ENCODE measurements around the gene GPR32.
"Not testable (repeated sequence)": the region's sequence is repeated elsewhere in the genome, so short reads cannot be mapped to it uniquely, and the experiment has no call there.

GPR32 gene

GRCh38 chr19:50768277-50768676 is 2.0 kb upstream of the GPR32 start:
- TF ChIP-seq CTCF (IDR thresholded peaks at IDR 0.05; ENCODE audit: low read length, missing control alignments): no peak

GRCh38 chr19:50770888-50771287 is 624 bp downstream of the GPR32 start:
- no peak for DNase-seq (ENCODE audit: low read depth)
- no peak overlapping the region for H3K4me3 ChIP-seq (replicated peaks; ENCODE audit: low read depth, low read length)
- TF ChIP-seq CTCF (IDR thresholded peaks at IDR 0.05; ENCODE audit: low read length, missing control alignments): no peak

More at GRCh38 chr19:50768277-50768676, 2.0 kb upstream of the GPR32 start:
- no peak for DNase-seq (ENCODE audit: low read depth)
- no peak overlapping the region for H3K4me3 ChIP-seq (replicated peaks; ENCODE audit: low read depth, low read length)

GRCh38 chr19:50772476-50772875 is 2.2 kb downstream of the GPR32 start:
- DNase-seq (ENCODE audit: low read depth): peak; percentile 42
- no peak for TF ChIP-seq CTCF (IDR thresholded peaks at IDR 0.05; ENCODE audit: low read length, missing control alignments)

GRCh38 chr19:50772912-50773311 is 2.6 kb downstream of the GPR32 start:
- not testable (repeated sequence) for DNase-seq (ENCODE audit: low read depth); H3K4me3 ChIP-seq (replicated peaks; ENCODE audit: low read depth, low read length)

More at GRCh38 chr19:50772476-50772875, 2.2 kb downstream of the GPR32 start:
- H3K4me3 ChIP-seq (replicated peaks; ENCODE audit: low read depth, low read length): no peak overlapping the region

GRCh38 chr19:50773454-50773853 is 3.2 kb downstream of the GPR32 start:
- DNase-seq (ENCODE audit: low read depth); H3K4me3 ChIP-seq (replicated peaks; ENCODE audit: low read depth, low read length): not testable (repeated sequence)

GRCh38 chr19:50776131-50776530 is 5.9 kb downstream of the GPR32 start:
- no peak for TF ChIP-seq CTCF (IDR thresholded peaks at IDR 0.05; ENCODE audit: low read length, missing control alignments)
- H3K4me3 ChIP-seq (replicated peaks; ENCODE audit: low read depth, low read length): no peak overlapping the region
- no peak for DNase-seq (ENCODE audit: low read depth)

GRCh38 chr19:50777261-50777660 is 7.0 kb downstream of the GPR32 start:
- H3K4me3 ChIP-seq (replicated peaks; ENCODE audit: low read depth, low read length): no peak overlapping the region
- no peak for DNase-seq (ENCODE audit: low read depth)
- no peak for TF ChIP-seq CTCF (IDR thresholded peaks at IDR 0.05; ENCODE audit: low read length, missing control alignments)

- no peak for TF ChIP-seq CTCF (IDR thresholded peaks at IDR 0.05; ENCODE audit: low read length, missing control alignments)
- no peak overlapping the region for H3K4me3 ChIP-seq (replicated peaks; ENCODE audit: low read depth, low read length)
- peak; percentile 27 for DNase-seq (ENCODE audit: low read depth)
These were observed 7.6 kb downstream of the GPR32 start for GRCh38 chr19:50777830-50778303.

Data from fibroblast of pulmonary artery (primary cell).